NCI-H2196 (cell line): ENCODE results near the gene HRG.
"Not testable (repeated sequence)": the region's sequence is repeated elsewhere in the genome, so short reads cannot be mapped to it uniquely, and the experiment has no call there.

ENCODE experiments used
- DNase-seq: peaks from one replicate; lab custom pipeline; 2025; ENCODE audit not compliant: unreplicated experiment; lab: John Stamatoyannopoulos, UW

HRG gene

GRCh38 chr3:186679151-186679550 lies 13.3 kb downstream of the HRG start:
- DNase-seq, result no peak

GRCh38 chr3:186680869-186681268 lies 15.1 kb downstream of the HRG start:
- DNase-seq, result no peak

GRCh38 chr3:186682812-186683211 lies 17.0 kb downstream of the HRG start:
- no peak for DNase-seq

- DNase-seq, result no peak
Measured at GRCh38 chr3:186683979-186684378, 18.2 kb downstream of the HRG start.

- not testable (repeated sequence) for DNase-seq
Measured at GRCh38 chr3:186686475-186686874, 20.7 kb downstream of the HRG start.

- no peak for DNase-seq
Measured at GRCh38 chr3:186687120-186687651, 21.4 kb downstream of the HRG start.

GRCh38 chr3:186690304-186690703 lies 24.5 kb downstream of the HRG start:
- not testable (repeated sequence) for DNase-seq

- no peak for DNase-seq
Measured at GRCh38 chr3:186691676-186692075, 25.9 kb downstream of the HRG start.

- no peak for DNase-seq
Measured at GRCh38 chr3:186693843-186694242, 28.0 kb downstream of the HRG start.

- no peak for DNase-seq
Measured at GRCh38 chr3:186694288-186695032, 28.6 kb downstream of the HRG start.

GRCh38 chr3:186696522-186696921 lies 30.7 kb downstream of the HRG start:
- DNase-seq, result no peak

- no peak for DNase-seq
Measured at GRCh38 chr3:186697510-186697909, 31.7 kb downstream of the HRG start.

- no peak for DNase-seq
Measured at GRCh38 chr3:186700267-186700666, 34.5 kb downstream of the HRG start.

GRCh38 chr3:186702451-186702850 lies 36.6 kb downstream of the HRG start:
- not testable (repeated sequence) for DNase-seq

- DNase-seq, result no peak
Measured at GRCh38 chr3:186705882-186706780, 40.3 kb downstream of the HRG start.

- DNase-seq, result no peak
Measured at GRCh38 chr3:186708983-186709679, 43.3 kb downstream of the HRG start.

GRCh38 chr3:186710694-186711093 lies 44.9 kb downstream of the HRG start:
- DNase-seq, result not testable (repeated sequence)

- DNase-seq, result no peak
Measured at GRCh38 chr3:186713499-186713898, 47.7 kb downstream of the HRG start.

- no peak for DNase-seq
Measured at GRCh38 chr3:186717039-186717457, 51.2 kb downstream of the HRG start, which contains the start of gene KNG1. Gene KNG1, plus strand, starts transcription at chr3:186717359. Its CDS starts 184 bp downstream, at chr3:186717543.

GRCh38 chr3:186719945-186720739 lies 54.3 kb downstream of the HRG start:
- DNase-seq, result no peak
